Smooth muscle cell of the pulmonary artery (primary cell): ENCODE measurements around the gene RLBP1. TPM values are rescaled to one million over a fixed set of nuclear protein-coding genes. Genes with fewer than 3 reads are reported as not detected.

Experiments used
- total RNA-seq: library from RNA; depleted of rRNA; stranded (reverse); fragments of >200 nt; gene quantifications from 2 replicates; pipeline ENCODE4 v1.2.3, GENCODE V29; 2014

The RLBP1 gene
- total RNA-seq, result not detected in 2 replicates

DNA sequence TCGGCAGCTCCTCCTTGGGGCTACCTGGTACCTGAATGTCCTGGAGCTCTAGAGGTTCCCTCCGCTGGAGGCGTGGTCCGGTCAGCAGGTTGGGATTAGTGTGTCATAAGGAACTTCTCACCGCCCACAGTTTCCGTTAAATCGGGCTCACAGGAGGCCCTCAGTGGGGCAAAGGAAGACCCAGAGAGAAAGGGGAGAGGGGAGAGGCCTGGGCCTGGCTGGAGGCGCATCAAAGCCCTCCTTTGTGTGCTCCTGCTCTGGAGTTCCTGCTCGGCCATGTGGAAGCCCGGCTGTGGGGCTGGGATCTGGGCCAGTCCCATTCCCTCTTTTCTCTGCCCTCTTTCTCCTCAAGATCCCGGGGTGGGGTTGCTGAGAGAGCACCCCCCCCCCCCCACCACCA is at the start of gene RLBP1:
Gene RLBP1 (minus strand): TSS at position 37 of the 400 bp plus-strand sequence. CDS start 2,604 bp downstream, outside the sequence.

DNA sequence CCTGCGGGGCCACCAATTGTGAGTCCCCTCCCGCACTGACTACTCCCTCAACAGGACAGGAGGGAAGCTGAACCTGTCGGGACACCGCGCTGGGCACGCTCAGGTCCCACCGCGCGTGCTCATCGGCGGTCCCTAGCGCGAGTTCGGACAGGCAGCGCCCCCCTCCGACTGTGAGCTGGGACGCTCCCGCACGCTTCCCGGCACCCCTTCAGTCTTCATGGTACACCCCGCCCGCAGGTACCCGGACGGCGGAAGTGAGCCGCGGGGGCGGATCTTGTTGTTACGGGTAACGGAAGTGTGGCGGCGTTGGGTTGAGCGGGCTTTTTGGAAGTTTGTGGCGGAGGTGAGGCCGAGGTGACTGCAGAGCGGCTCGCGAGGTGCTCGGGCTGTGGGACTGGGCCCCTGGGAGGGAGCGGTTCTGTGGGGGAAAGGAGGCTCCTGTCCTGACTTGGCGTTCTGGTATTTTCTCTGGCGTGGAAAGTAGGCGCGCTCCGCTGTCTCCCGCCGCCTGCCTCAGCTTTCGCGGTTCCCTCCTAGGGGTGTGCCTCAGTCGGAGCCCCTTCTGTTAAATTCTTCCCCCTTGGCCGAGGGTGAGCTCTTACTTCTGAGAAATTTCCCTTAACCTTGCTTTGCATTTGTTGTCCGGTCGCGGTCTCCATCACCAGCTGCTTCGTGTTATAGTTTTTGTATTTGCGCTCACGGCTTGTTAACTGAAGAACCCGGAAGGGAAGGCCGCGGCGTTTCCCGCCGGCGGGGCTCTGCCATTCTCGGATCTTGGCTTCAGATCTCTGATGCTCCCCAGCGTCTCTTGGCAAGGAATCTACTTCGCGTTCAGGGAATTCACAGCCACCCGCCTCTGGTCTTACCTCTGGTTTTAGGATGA is 22.6 kb upstream of the RLBP1 start, which contains the start of gene FANCI:
Gene FANCI (plus strand): TSS at position 289 of the 883 bp plus-strand sequence. CDS start 3,669 bp downstream, outside the sequence.

Other genes with a start within 250 kb of the RLBP1 start
- 72.3 and 83.0 TPM in 2 replicates for gene ABHD2, start 133.1 kb downstream of the RLBP1 start, total RNA-seq
- gene FANCI, start 22.4 kb upstream of the RLBP1 start, total RNA-seq, result 6.3 and 11.3 TPM in 2 replicates
- gene POLG, start 113.2 kb upstream of the RLBP1 start, total RNA-seq, result 59.4 and 72.1 TPM in 2 replicates